GM19438 (cell line): Measurements from ENCODE around the gene IL12RB2.
"Not testable (repeated sequence)": the region's sequence is repeated elsewhere in the genome, so short reads cannot be mapped to it uniquely, and the experiment has no call there.

Experiments used
- ATAC-seq: cut with Tn5 transposase; IDR thresholded peaks from one replicate; pipeline ENCODE4 v1.9.1; 2021; ENCODE audit warnings: low read depth; ENCODE audit not compliant: unreplicated experiment

Gene IL12RB2

GRCh38 chr1:67393737-67394136 lies 86.1 kb downstream of the IL12RB2 start:
- ATAC-seq, result no peak

GRCh38 chr1:67394548-67394947 lies 86.9 kb downstream of the IL12RB2 start:
- no peak for ATAC-seq

- ATAC-seq, result no peak
These were observed 91.7 kb downstream of the IL12RB2 start for GRCh38 chr1:67399199-67399993.

- not testable (repeated sequence) for ATAC-seq
These were observed 92.5 kb downstream of the IL12RB2 start for GRCh38 chr1:67400029-67400786.

GRCh38 chr1:67401443-67401842 lies 93.8 kb downstream of the IL12RB2 start:
- no peak for ATAC-seq

GRCh38 chr1:67404212-67404620 lies 96.5 kb downstream of the IL12RB2 start:
- ATAC-seq, result no peak

GRCh38 chr1:67405473-67406245 lies 98.0 kb downstream of the IL12RB2 start:
- ATAC-seq, result no peak

GRCh38 chr1:67407498-67407897 lies 99.8 kb downstream of the IL12RB2 start:
- no peak for ATAC-seq

GRCh38 chr1:67408148-67408547 lies 100.5 kb downstream of the IL12RB2 start:
- no peak for ATAC-seq

- ATAC-seq, result not testable (repeated sequence)
These were observed 105.4 kb downstream of the IL12RB2 start for GRCh38 chr1:67413101-67413500.

- ATAC-seq, result no peak
These were observed 106.9 kb downstream of the IL12RB2 start for GRCh38 chr1:67414574-67414973.

- no peak for ATAC-seq
These were observed 107.4 kb downstream of the IL12RB2 start for GRCh38 chr1:67415041-67415440.

- not testable (repeated sequence) for ATAC-seq
These were observed 110.1 kb downstream of the IL12RB2 start for GRCh38 chr1:67417733-67418132.

GRCh38 chr1:67418839-67419586 lies 111.3 kb downstream of the IL12RB2 start:
- ATAC-seq, result no peak

GRCh38 chr1:67420835-67421492 lies 113.3 kb downstream of the IL12RB2 start:
- no peak for ATAC-seq

GRCh38 chr1:67427465-67427864 lies 119.8 kb downstream of the IL12RB2 start:
- ATAC-seq, result no peak

GRCh38 chr1:67427947-67428346 lies 120.3 kb downstream of the IL12RB2 start:
- no peak for ATAC-seq

GRCh38 chr1:67429011-67429527 lies 121.4 kb downstream of the IL12RB2 start:
- ATAC-seq, result no peak

GRCh38 chr1:67429528-67430357 lies 122.1 kb downstream of the IL12RB2 start:
- ATAC-seq, result peak; percentile 3
